ELF-1 (cell line): Measurements from ENCODE around the gene CPNE2.

Experiments used
- DNase-seq: peaks from one replicate; pipeline ENCODE4 v3.0.0-alpha.2; 2016; ENCODE audit warnings: low read depth, low spot score

CPNE2 gene

GRCh38 chr16:57144027-57144426 lies 51.6 kb downstream of the CPNE2 start:
- no peak for DNase-seq

- no peak for DNase-seq
Observed at GRCh38 chr16:57145046-57146021, 53.0 kb downstream of the CPNE2 start.

- DNase-seq, result no peak
Observed at GRCh38 chr16:57146040-57146647, 53.8 kb downstream of the CPNE2 start.

DNA sequence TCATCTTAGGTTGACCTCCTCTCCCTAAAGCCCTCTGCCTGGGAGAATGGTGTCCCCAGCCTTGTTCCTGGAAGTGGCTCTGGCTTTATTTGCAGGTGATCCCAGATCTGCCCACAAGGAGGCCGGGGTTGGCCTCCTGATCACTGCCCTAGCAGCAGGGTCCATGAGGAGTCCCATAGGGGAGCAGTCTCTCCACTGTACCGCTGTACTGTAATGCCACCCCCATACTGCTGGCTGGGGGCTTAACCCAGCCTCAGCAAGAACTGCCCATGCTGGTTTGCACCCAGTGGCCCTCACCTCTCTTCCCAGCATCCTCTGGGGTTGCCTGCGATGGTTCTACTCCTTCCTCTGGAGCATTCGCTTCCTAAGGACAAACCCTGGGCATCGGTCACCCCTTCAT lies 54.4 kb downstream of the CPNE2 start:
- DNase-seq, result peak; percentile 50

- DNase-seq, result peak; percentile 69
Observed at GRCh38 chr16:57147381-57148221, 55.2 kb downstream of the CPNE2 start.

- DNase-seq, result no peak
Observed at GRCh38 chr16:57148481-57148880, 56.1 kb downstream of the CPNE2 start.

DNA sequence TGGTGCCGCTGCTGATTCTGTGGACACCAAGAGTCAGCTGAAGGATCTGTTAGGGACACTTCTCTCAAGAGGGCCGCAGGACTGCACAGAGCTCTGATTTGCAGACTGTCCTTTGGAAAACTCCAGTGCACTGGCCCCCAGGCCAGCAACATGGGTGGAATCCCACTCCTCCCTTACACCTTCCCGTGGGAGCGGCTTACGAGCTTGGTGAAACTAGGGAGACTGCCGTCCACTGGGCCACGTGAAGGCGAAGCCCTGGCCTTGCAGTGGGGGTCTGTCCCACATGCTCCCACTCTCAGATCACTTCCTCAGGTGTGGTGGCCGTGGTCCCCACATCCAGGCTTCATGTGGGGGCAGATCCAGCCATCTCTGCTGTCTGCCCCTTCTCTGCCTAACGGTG lies 57.0 kb downstream of the CPNE2 start:
- no peak for DNase-seq

- DNase-seq, result no peak
Observed at GRCh38 chr16:57150682-57151330, 58.4 kb downstream of the CPNE2 start.

- no peak for DNase-seq
Observed at GRCh38 chr16:57151369-57151768, 59.0 kb downstream of the CPNE2 start.

- no peak for DNase-seq
Observed at GRCh38 chr16:57152096-57153093, 60.0 kb downstream of the CPNE2 start.

GRCh38 chr16:57153841-57154240 lies 61.5 kb downstream of the CPNE2 start:
- no peak for DNase-seq

DNA sequence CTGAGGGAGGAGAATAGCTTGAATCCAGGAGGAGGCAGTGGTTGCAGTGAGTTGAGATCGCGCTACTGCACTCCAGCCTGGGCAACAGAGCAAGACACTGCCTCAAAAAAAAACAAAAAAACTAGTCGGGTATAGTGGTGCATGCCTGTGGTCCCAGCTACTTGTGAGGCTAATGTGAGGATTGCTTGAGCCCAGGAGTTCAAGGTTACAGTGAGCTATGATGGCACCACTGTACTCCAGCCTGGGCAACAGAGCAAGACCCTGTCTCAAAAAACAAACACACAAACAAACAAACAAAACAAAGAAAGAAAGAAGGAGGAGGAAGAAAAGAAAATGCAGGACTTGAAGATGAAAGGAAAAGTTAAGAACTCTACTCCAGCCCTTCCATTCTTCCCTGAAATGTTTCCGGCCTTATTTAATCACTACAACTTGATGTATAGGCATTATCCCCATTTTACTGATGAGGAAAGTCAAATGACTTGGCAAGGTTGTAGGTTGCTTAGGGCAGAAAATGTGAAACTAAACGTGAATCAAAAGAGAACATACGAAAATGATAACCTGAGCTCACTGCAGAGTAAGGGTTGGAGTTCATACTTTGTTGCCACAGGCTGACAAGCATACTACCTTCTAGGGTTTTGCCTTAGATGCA lies 63.4 kb downstream of the CPNE2 start:
- no peak for DNase-seq

- no peak for DNase-seq
Observed at GRCh38 chr16:57156351-57156703, 63.9 kb downstream of the CPNE2 start.

- no peak for DNase-seq
Observed at GRCh38 chr16:57157533-57157932, 65.2 kb downstream of the CPNE2 start.

DNA sequence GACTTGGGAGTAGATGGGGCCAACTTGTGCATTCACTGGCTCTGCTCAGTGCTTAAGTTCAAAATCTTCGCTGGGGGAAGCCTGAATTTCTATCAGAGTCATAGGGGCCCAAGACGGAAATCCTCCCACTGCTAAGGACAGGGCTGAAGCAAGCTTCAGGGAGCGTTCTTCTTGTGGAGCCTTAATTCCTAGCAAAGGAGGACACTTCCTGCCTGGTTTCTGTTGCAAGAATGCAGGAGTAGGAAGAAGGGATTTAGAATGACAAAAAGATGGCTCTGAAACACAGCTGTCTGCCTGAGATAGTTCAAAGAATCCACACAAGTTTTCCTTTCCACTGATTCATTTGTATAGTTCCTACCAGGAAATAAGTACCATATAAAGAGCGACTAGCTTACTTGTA lies 67.1 kb downstream of the CPNE2 start:
- DNase-seq, result no peak

- no peak for DNase-seq
Observed at GRCh38 chr16:57163842-57164241, 71.5 kb downstream of the CPNE2 start.

DNA sequence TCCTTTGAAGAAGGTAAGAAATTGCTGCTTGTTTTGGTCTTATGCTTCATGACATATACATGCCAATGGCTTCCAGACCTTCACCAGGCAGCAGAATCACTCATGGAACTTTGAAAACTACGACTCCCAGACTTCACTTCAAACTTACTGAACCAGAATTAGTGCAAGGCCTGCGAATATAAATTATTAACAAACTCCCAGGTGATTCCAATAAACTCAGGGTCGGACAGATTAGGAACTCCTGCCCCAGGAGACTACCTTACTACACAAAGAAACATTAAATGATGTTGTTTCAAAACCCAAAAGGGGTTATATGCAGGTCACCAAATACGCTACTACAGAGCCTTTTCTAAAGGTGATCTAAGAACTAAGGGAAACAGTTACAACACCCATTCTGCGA lies 73.1 kb downstream of the CPNE2 start:
- no peak for DNase-seq

DNA sequence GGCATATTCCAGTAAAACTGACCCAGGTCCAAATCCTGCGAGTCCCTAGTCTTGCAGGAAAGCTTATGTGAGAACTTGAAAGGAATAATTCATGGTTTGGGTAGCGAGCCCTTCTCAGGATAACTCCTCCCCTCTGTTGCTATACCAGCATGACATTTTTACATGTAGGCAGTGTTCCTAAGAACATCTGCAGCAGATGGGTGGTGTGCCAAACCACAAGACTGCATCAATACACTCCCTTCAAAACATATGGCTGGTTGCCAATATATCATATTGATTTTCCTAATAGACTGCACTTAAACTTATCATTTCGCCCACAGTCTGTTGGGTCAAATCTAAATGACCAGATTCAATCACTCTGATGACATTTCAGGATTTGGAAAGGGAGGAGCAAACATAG lies 73.6 kb downstream of the CPNE2 start:
- DNase-seq, result no peak

DNA sequence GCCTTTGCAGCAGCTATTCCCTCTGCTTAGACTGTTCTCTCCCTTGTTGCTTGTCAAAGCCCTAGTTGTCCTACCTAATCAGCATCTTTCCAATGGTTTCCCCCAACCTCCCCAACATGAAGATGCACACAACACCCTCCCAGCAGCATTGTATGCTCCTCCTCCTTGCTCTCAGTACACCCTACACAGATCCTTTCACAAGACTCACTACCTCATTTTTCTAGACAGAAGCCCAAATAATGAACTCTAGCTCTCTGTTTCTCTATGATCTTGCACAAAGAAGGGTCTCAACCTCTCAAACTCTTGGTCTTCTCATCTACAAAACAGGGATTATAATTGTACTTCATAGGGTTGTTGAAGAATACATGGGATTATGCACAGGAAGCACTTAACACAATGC lies 74.1 kb downstream of the CPNE2 start:
- DNase-seq, result no peak

DNA sequence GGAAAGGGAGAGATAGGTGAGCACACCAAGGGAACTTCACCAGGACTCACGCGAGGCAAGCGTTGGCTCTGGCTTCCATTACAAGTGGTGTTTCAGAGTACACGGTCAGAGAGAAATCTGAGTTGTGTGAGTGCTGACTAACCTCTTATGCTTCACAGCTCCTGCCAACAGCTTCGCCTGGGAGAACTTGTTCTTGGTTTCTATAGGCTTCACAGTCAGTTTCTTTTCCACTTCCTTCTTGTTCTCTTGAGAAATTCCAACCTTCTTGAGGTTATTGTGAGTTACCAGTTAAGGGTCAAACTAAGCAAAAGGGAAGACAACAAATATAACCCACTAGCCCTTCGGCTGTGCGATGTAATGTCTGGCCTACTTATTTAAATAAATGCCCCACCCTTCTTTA lies 74.6 kb downstream of the CPNE2 start:
- DNase-seq, result no peak
